OCI-LY3 (cell line): ENCODE data around the gene SPON1.
"Not testable (repeated sequence)": the region's sequence is repeated elsewhere in the genome, so short reads cannot be mapped to it uniquely, and the experiment has no call there.

ENCODE experiments used
- H2AFZ ChIP-seq: fragments of 200-600, 300-600 bp; shearing (Covaris generic); 2 replicates; pipeline ENCODE4 v1.6.0; 2014; ENCODE audit warnings: antibody characterized with exemption, low read depth, low read length
- H3K27ac ChIP-seq: fragments of 200-600, 300-600 bp; sonication (generic); 2 replicates; pipeline ENCODE4 v1.5.1; 2014; ENCODE audit warnings: mild to moderate bottlenecking, low read length, moderate library complexity, mixed read lengths
- H3K27me3 ChIP-seq: fragments of 200-600, 300-600 bp; sonication (generic); 2 replicates; pipeline ENCODE4 v1.6.1; 2014; ENCODE audit warnings: low read depth, low read length, mixed read lengths
- H3K36me3 ChIP-seq: fragments of 200-600, 300-600 bp; sonication (generic); replicated peaks from 2 replicates; pipeline ENCODE3; 2014; ENCODE audit warnings: low read depth, low read length, mixed read lengths
- H3K4me1 ChIP-seq: fragments of 300-600, 200-600 bp; sonication (generic); 2 replicates; pipeline ENCODE4 v1.6.1; 2014; ENCODE audit warnings: low read length, mixed read lengths
- H3K4me2 ChIP-seq: fragments of 200-600, 300-600 bp; sonication (generic); 2 replicates; pipeline ENCODE4 v1.6.1; 2014; ENCODE audit warnings: low read length, mixed read lengths
- H3K4me3 ChIP-seq: fragments of 300-600, 200-600 bp; sonication (generic); 2 replicates; pipeline ENCODE4 v1.5.1; 2014; ENCODE audit warnings: antibody characterized with exemption, mild to moderate bottlenecking, low read length, moderate library complexity
- H3K79me2 ChIP-seq: fragments of 300-600, 200-600 bp; shearing (Covaris generic); 2 replicates; pipeline ENCODE4 v1.6.1; 2014; ENCODE audit warnings: mild to moderate bottlenecking, low read length, mixed read lengths
- H3K9ac ChIP-seq: fragments of 300-600, 200-600 bp; shearing (Covaris generic); 2 replicates; pipeline ENCODE4 v1.6.0; 2014; ENCODE audit warnings: mild to moderate bottlenecking, low read length, moderate library complexity
- H3K9me3 ChIP-seq: fragments of 200-600, 300-600 bp; shearing (Covaris generic); 2 replicates; pipeline ENCODE4 v1.6.1; 2014; ENCODE audit warnings: low read length, mixed read lengths; ENCODE audit not compliant: insufficient read depth
- H4K20me1 ChIP-seq: fragments of 200-600, 300-600 bp; sonication (generic); 2 replicates; pipeline ENCODE4 v1.6.1; 2016; ENCODE audit warnings: low read length, mixed read lengths; ENCODE audit not compliant: insufficient read depth
- CTCF ChIP-seq: fragments of 200-600, 300-600 bp; sonication (generic); IDR thresholded peaks from 2 replicates; pipeline ENCODE4 v1.5.1; 2014; ENCODE audit warnings: antibody characterized with exemption, low read length, low read depth
- EZH2phosphoT487 ChIP-seq: fragments of 200-600 bp; shearing (Covaris generic); IDR thresholded peaks from 2 replicates; pipeline ENCODE4 v1.6.1; 2018; ENCODE audit warnings: antibody characterized with exemption, mixed run types, low read depth

SPON1 gene

DNA sequence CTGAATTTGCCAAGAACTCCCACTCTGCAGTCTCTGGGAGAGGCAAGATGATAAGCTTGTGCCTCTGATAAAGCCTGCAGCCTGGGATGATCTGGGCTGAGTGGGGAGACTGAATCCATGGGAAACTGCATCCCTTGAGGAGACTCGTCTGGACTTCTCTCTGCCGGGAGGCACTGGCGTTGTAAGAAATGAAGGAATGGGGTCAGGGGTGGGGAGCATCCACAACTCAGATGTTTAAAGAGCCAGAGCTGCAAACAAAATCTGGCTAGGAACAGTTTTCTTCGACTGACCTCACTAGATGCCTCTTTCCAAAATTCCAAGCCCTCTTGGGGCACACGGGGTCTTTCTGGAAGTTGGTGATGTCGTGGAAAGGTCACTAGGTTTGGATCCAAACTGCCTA lies 64.4 kb downstream of the SPON1 start:
- H3K4me3 ChIP-seq, result no peak overlapping the region
- peaks cover 27% of the 10 kb centered on the region; the same call in 1 of the 2 replicates for H3K27me3 ChIP-seq
- H3K27ac ChIP-seq, result no peak overlapping the region
- H3K4me1 ChIP-seq, result no peaks in the 10 kb centered on the region
- H3K9me3 ChIP-seq, result no peaks in the 10 kb centered on the region
- H3K36me3 ChIP-seq, result no peaks in the 10 kb centered on the region
- no peak overlapping the region for H2AFZ ChIP-seq
- H3K9ac ChIP-seq, result no peak overlapping the region
- no peaks in the 10 kb centered on the region for H3K79me2 ChIP-seq
- H4K20me1 ChIP-seq, result no peaks in the 10 kb centered on the region
- no peak for TF ChIP-seq CTCF
- TF ChIP-seq EZH2phosphoT487, result no peak
- no peak overlapping the region for H3K4me2 ChIP-seq

DNA sequence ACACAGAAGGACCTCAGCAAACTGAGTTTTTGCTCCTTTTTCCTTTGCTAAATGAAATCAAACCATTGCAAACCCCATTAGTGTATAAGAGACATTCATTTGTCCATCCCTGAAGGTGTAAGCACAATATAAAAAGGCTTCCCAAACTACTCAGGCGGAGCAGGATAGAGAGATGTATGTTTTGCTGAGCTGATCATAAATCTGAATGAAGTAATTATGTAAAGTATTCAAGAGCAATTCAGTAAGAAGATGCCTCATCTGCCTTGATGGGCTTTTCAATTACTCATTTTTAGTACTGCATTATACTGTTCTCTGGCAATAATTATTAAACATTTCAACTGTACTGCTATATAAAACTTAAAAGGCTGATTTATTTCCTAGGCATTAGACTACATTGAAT lies 65.0 kb downstream of the SPON1 start:
- no peak overlapping the region for H2AFZ ChIP-seq
- H3K36me3 ChIP-seq, result no peaks in the 10 kb centered on the region
- H3K9me3 ChIP-seq, result no peaks in the 10 kb centered on the region
- TF ChIP-seq CTCF (no peak), EZH2phosphoT487 (no peak)
- H3K9ac ChIP-seq, result no peak overlapping the region
- H3K27ac ChIP-seq, result no peak overlapping the region
- no peak overlapping the region for H3K4me3 ChIP-seq
- peaks cover 23% of the 10 kb centered on the region; the same call in 1 of the 2 replicates for H3K27me3 ChIP-seq
- H3K4me1 ChIP-seq, result no peaks in the 10 kb centered on the region
- no peaks in the 10 kb centered on the region for H4K20me1 ChIP-seq
- no peaks in the 10 kb centered on the region for H3K79me2 ChIP-seq
- H3K4me2 ChIP-seq, result no peak overlapping the region

DNA sequence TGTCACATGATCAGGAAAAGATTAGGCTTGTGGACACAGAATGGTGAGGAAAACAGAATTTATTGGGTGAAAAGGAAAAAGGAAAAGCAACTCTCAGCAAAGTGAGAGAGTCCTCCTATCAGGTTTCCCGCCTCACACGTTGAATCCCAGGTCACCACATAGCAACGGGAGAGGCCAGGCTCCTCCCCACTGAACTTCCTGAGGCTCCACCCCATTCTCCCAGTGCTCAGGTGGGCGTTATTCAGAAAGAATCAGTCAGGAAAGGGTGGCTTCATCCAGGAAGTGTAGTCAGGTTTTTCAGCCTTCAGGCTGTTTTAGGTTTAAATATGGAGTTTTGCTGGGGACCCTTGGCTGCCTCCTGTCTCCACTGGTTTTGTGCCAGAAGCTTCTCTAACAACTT lies 66.9 kb downstream of the SPON1 start:
- Histone ChIP-seq H3K27ac (no peak overlapping the region), H3K27me3 (peaks cover 20% of the 10 kb centered on the region; the same call in 1 of the 2 replicates), H3K4me1 (no peaks in the 10 kb centered on the region), H3K9ac (no peak overlapping the region), H4K20me1 (no peaks in the 10 kb centered on the region), H2AFZ (no peak overlapping the region), H3K36me3 (no peaks in the 10 kb centered on the region), H3K4me2 (no peak overlapping the region), H3K9me3 (no peaks in the 10 kb centered on the region), H3K79me2 (no peaks in the 10 kb centered on the region), H3K4me3 (no peak overlapping the region)
- TF ChIP-seq CTCF (no peak), EZH2phosphoT487 (no peak)

- TF ChIP-seq EZH2phosphoT487 (no peak), CTCF (no peak)
- H3K9ac ChIP-seq, result no peak overlapping the region
- no peak overlapping the region for H3K27ac ChIP-seq
- no peaks in the 10 kb centered on the region for H3K9me3 ChIP-seq
- no peaks in the 10 kb centered on the region for H4K20me1 ChIP-seq
- H3K79me2 ChIP-seq, result no peaks in the 10 kb centered on the region
- no peak overlapping the region for H2AFZ ChIP-seq
- H3K27me3 ChIP-seq, result peaks cover 22% of the 10 kb centered on the region; the same call in 1 of the 2 replicates
- no peak overlapping the region for H3K4me2 ChIP-seq
- no peaks in the 10 kb centered on the region for H3K4me1 ChIP-seq
- no peaks in the 10 kb centered on the region for H3K36me3 ChIP-seq
- no peak overlapping the region for H3K4me3 ChIP-seq
Observed at GRCh38 chr11:14029971-14030920, 67.7 kb downstream of the SPON1 start.

- not testable (repeated sequence) for H3K79me2 ChIP-seq, H3K9ac ChIP-seq, H3K9me3 ChIP-seq, H3K4me1 ChIP-seq, H4K20me1 ChIP-seq, H3K4me3 ChIP-seq, H3K27ac ChIP-seq, H2AFZ ChIP-seq, H3K4me2 ChIP-seq, H3K36me3 ChIP-seq
- peaks cover 22% of the 10 kb centered on the region for H3K27me3 ChIP-seq
Observed at GRCh38 chr11:14035526-14035925, 73.0 kb downstream of the SPON1 start.
